Thoracic aorta (tissue), 2 donors: Measurements from ENCODE around the gene SEPHS1. TPM values are rescaled to one million over a fixed set of nuclear protein-coding genes. Genes with fewer than 3 reads are reported as not detected.

Experiments
- ATAC-seq: fragments of 150-250 bp; one replicate; pipeline ENCODE4 v1.8.0; 2017; ENCODE audit warnings: low read depth; ENCODE audit not compliant: insufficient number of reproducible peaks, low FRiP score
- DNase-seq: peaks from one replicate; pipeline ENCODE4 v3.0.0-alpha.2; 2020; ENCODE audit warnings: low spot score
- H3K27ac ChIP-seq, 2 donors: fragments of 200-600 bp; sonication (generic); 1 replicate in 1 of 2; 2 replicates in 1 of 2; pipeline ENCODE4 v1.5.1; 2016; ENCODE audit warnings: mild to moderate bottlenecking in 2 of 2, moderate library complexity in 2 of 2
- H3K27me3 ChIP-seq: fragments of 200-600 bp; sonication (generic); replicated peaks from 2 replicates; pipeline ENCODE4 v1.6.0; 2016; ENCODE audit warnings: mild to moderate bottlenecking; ENCODE audit not compliant: insufficient read depth
- H3K36me3 ChIP-seq: fragments of 200-600 bp; sonication (generic); one replicate; pipeline ENCODE4 v1.5.1; 2016
- H3K4me1 ChIP-seq, 2 donors: fragments of 200-600 bp; sonication (generic); 1 replicate in 1 of 2; 2 replicates in 1 of 2; pipeline versions ENCODE4 v1.5.1 to v1.6.0; 2016; ENCODE audit warnings: low read depth in 2 of 2, mild to moderate bottlenecking in 1 of 2; ENCODE audit not compliant: control insufficient read depth in 1 of 2
- H3K4me3 ChIP-seq: fragments of 200-600 bp; sonication (generic); 2 replicates; pipeline ENCODE4 v1.5.1; 2016; ENCODE audit warnings: mild to moderate bottlenecking
- H3K9me3 ChIP-seq: fragments of 200-600 bp; sonication (generic); 2 replicates; pipeline ENCODE4 v1.5.1; 2016
- CTCF ChIP-seq: fragments of 200-600 bp; sonication (generic); IDR thresholded peaks from one replicate; pipeline ENCODE4 v1.5.1; 2019; ENCODE audit warnings: antibody characterized with exemption
- total RNA-seq, 2 donors: library from RNA; depleted of rRNA; stranded (reverse); fragments of >200 nt; gene quantifications; one replicate each; pipeline versions ENCODE4 v1.1.0 to v1.2.3, GENCODE V29; 2016

SEPHS1 gene
- total RNA-seq, 2 donors from 2014 or later: 24.8 to 68.6 TPM

- no peak for DNase-seq
- Histone ChIP-seq H3K27me3 (no peaks in the 10 kb centered on the region), H3K4me3 (no peak overlapping the region), H3K4me1 (no peaks in the 10 kb centered on the region), H3K36me3 (peaks cover 44% of the 10 kb centered on the region), H3K9me3 (no peaks in the 10 kb centered on the region), H3K27ac (no peak overlapping the region)
- TF ChIP-seq CTCF: no peak
- no peak for ATAC-seq
Observed at GRCh38 chr10:13328126-13328525, 20.0 kb downstream of the SEPHS1 start.

- Histone ChIP-seq H3K27me3 (no peaks in the 10 kb centered on the region), H3K9me3 (no peaks in the 10 kb centered on the region), H3K27ac (no peak overlapping the region), H3K4me3 (no peak overlapping the region), H3K4me1 (no peaks in the 10 kb centered on the region), H3K36me3 (peaks cover 43% of the 10 kb centered on the region)
- DNase-seq (no peak), ATAC-seq (no peak)
- no peak for TF ChIP-seq CTCF
Observed at GRCh38 chr10:13327534-13327933, 20.6 kb downstream of the SEPHS1 start.

- H3K27me3 ChIP-seq: no peaks in the 10 kb centered on the region
- H3K27ac ChIP-seq: no peak overlapping the region
- H3K36me3 ChIP-seq: peaks cover 31% of the 10 kb centered on the region
- no peak for ATAC-seq
- no peaks in the 10 kb centered on the region for H3K4me1 ChIP-seq
- no peak overlapping the region for H3K4me3 ChIP-seq
- DNase-seq: no peak
- no peaks in the 10 kb centered on the region for H3K9me3 ChIP-seq
- TF ChIP-seq CTCF: no peak
Observed at GRCh38 chr10:13322615-13323148, 25.4 kb downstream of the SEPHS1 start.

DNA sequence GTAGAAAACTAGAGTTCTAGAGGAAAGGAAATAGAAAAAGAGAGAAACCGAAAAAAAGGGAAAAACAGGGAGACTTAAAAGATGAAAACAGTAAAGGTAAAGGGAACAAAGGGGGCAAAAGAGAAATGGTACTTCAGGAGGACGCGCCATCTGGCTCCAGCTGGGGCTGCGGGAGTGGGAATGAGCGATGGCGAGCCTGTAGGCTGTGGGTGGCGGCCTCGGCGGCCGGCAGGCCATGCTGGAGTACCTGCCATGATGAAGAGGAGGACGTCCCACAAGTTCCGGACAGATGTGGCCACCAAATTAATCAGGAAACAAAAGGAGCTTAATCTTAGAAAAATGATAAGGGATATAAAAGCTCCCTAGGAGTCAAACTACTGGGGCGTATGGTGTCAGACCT is 26.5 kb downstream of the SEPHS1 start:
- no peak for ATAC-seq
- no peaks in the 10 kb centered on the region for H3K4me1 ChIP-seq
- H3K27me3 ChIP-seq: no peaks in the 10 kb centered on the region
- no peak overlapping the region for H3K27ac ChIP-seq
- no peaks in the 10 kb centered on the region for H3K9me3 ChIP-seq
- no peak for DNase-seq
- TF ChIP-seq CTCF: no peak
- H3K36me3 ChIP-seq: peaks cover 29% of the 10 kb centered on the region
- H3K4me3 ChIP-seq: no peak overlapping the region

GRCh38 chr10:13319166-13319565 is 28.9 kb downstream of the SEPHS1 start:
- Histone ChIP-seq H3K27me3 (no peaks in the 10 kb centered on the region), H3K9me3 (no peaks in the 10 kb centered on the region), H3K4me1 (peaks cover 0 to 8% of the 10 kb centered on the region in 2 donors), H3K36me3 (peaks cover 21% of the 10 kb centered on the region), H3K27ac (no peak overlapping the region), H3K4me3 (no peak overlapping the region)
- DNase-seq (no peak), ATAC-seq (no peak)
- no peak for TF ChIP-seq CTCF
